ENCODE data around the gene CFAP46. TPM values are rescaled to one million over a fixed set of nuclear protein-coding genes. Genes with fewer than 3 reads are reported as not detected.

CFAP46 gene
- total RNA-seq, 1 donor from 2014 or later: 1.3 TPM

GRCh38 chr10:132977807-132978206, 35.4 kb upstream of the CFAP46 start:
- no peaks in the 10 kb centered on the region for H3K4me1 ChIP-seq (ENCODE audit: insufficient read depth, low read length)
- H3K4me3 Mint-ChIP-seq (ENCODE audit: unreplicated experiment): no peak overlapping the region
- no peak for TF ChIP-seq EZH2 (IDR thresholded peaks at IDR 0.05; ENCODE audit: insufficient read depth, low read length)
- no peak overlapping the region for H3K27ac ChIP-seq (ENCODE audit: low read depth, low read length)
- H3K36me3 ChIP-seq (ENCODE audit: insufficient read depth, low read length): no peaks in the 10 kb centered on the region
- no peak overlapping the region for H3K27ac Mint-ChIP-seq (ENCODE audit: unreplicated experiment)
- FAIRE-seq: no peak
- no peak overlapping the region for H3K9ac ChIP-seq (ENCODE audit: low read length)
- peaks cover 70% of the 10 kb centered on the region for H3K27me3 Mint-ChIP-seq (ENCODE audit: low read depth, unreplicated experiment)
- H3K4me1 Mint-ChIP-seq (ENCODE audit: low read depth, unreplicated experiment): no peaks in the 10 kb centered on the region
- H3K36me3 Mint-ChIP-seq (ENCODE audit: low read depth, unreplicated experiment): no peaks in the 10 kb centered on the region
- no peaks in the 10 kb centered on the region for H3K79me2 ChIP-seq (ENCODE audit: insufficient read depth, low read length)
- H3K27me3 ChIP-seq (ENCODE audit: insufficient read depth, low read length): no peaks in the 10 kb centered on the region
- no peaks in the 10 kb centered on the region for H3K9me3 ChIP-seq (ENCODE audit: insufficient read depth, low read depth, low read length)
- DNase-seq (ENCODE audit: low read depth): no peak
- H3K4me2 ChIP-seq (ENCODE audit: low read length): no peak overlapping the region
- no peak overlapping the region for H3K4me3 ChIP-seq (ENCODE audit: insufficient read depth, low read depth, low read length)
- no peaks in the 10 kb centered on the region for H4K20me1 ChIP-seq (ENCODE audit: insufficient read depth, low read length)
- no peaks in the 10 kb centered on the region for H3K9me3 Mint-ChIP-seq (ENCODE audit: unreplicated experiment)
- no peak overlapping the region for H2AFZ ChIP-seq (ENCODE audit: low read depth, low read length)

- H4K20me1 ChIP-seq (ENCODE audit: insufficient read depth, low read length): no peaks in the 10 kb centered on the region
- no peaks in the 10 kb centered on the region for H3K4me1 ChIP-seq (ENCODE audit: insufficient read depth, low read length)
- no peak for TF ChIP-seq EZH2 (IDR thresholded peaks at IDR 0.05; ENCODE audit: insufficient read depth, low read length)
- TF ChIP-seq CTCF (IDR thresholded peaks at IDR 0.05; ENCODE audit: insufficient read depth, low read depth, low read length): no peak
- no peak for DNase-seq (ENCODE audit: low read depth)
- H3K27me3 ChIP-seq (ENCODE audit: insufficient read depth, low read length): no peaks in the 10 kb centered on the region
- H2AFZ ChIP-seq (ENCODE audit: low read depth, low read length): no peak overlapping the region
- no peaks in the 10 kb centered on the region for H3K79me2 ChIP-seq (ENCODE audit: insufficient read depth, low read length)
- H3K36me3 Mint-ChIP-seq (ENCODE audit: low read depth, unreplicated experiment): no peaks in the 10 kb centered on the region
- H3K4me1 Mint-ChIP-seq (ENCODE audit: low read depth, unreplicated experiment): no peaks in the 10 kb centered on the region
- no peak overlapping the region for H3K9ac ChIP-seq (ENCODE audit: low read length)
- no peak overlapping the region for H3K27ac ChIP-seq (ENCODE audit: low read depth, low read length)
- H3K36me3 ChIP-seq (ENCODE audit: insufficient read depth, low read length): no peaks in the 10 kb centered on the region
- peaks cover 70% of the 10 kb centered on the region for H3K27me3 Mint-ChIP-seq (ENCODE audit: low read depth, unreplicated experiment)
- no peaks in the 10 kb centered on the region for H3K9me3 ChIP-seq (ENCODE audit: insufficient read depth, low read depth, low read length)
- H3K27ac Mint-ChIP-seq (ENCODE audit: unreplicated experiment): no peak overlapping the region
- no peaks in the 10 kb centered on the region for H3K9me3 Mint-ChIP-seq (ENCODE audit: unreplicated experiment)
- FAIRE-seq: no peak
- H3K4me3 ChIP-seq (ENCODE audit: insufficient read depth, low read depth, low read length): no peak overlapping the region
- H3K4me2 ChIP-seq (ENCODE audit: low read length): no peak overlapping the region
- H3K4me3 Mint-ChIP-seq (ENCODE audit: unreplicated experiment): no peak overlapping the region
These were observed 34.7 kb upstream of the CFAP46 start for GRCh38 chr10:132977076-132977475.

- no peaks in the 10 kb centered on the region for H3K27me3 ChIP-seq (ENCODE audit: insufficient read depth, low read length)
- H3K79me2 ChIP-seq (ENCODE audit: insufficient read depth, low read length): no peaks in the 10 kb centered on the region
- FAIRE-seq (peak; percentile 29), DNase-seq (ENCODE audit: low read depth) (no peak)
- no peak overlapping the region for H3K27ac Mint-ChIP-seq (ENCODE audit: unreplicated experiment)
- no peaks in the 10 kb centered on the region for H3K36me3 ChIP-seq (ENCODE audit: insufficient read depth, low read length)
- no peaks in the 10 kb centered on the region for H3K4me1 ChIP-seq (ENCODE audit: insufficient read depth, low read length)
- H3K4me2 ChIP-seq (ENCODE audit: low read length): no peak overlapping the region
- H3K27me3 Mint-ChIP-seq (ENCODE audit: low read depth, unreplicated experiment): peaks cover 73% of the 10 kb centered on the region
- TF ChIP-seq CTCF (IDR thresholded peaks at IDR 0.05; ENCODE audit: insufficient read depth, low read depth, low read length) (no peak), EZH2 (IDR thresholded peaks at IDR 0.05; ENCODE audit: insufficient read depth, low read length) (no peak)
- H3K27ac ChIP-seq (ENCODE audit: low read depth, low read length): no peak overlapping the region
- no peaks in the 10 kb centered on the region for H3K9me3 ChIP-seq (ENCODE audit: insufficient read depth, low read depth, low read length)
- H3K36me3 Mint-ChIP-seq (ENCODE audit: low read depth, unreplicated experiment): no peaks in the 10 kb centered on the region
- H3K4me1 Mint-ChIP-seq (ENCODE audit: low read depth, unreplicated experiment): peaks cover 3% of the 10 kb centered on the region
- no peak overlapping the region for H2AFZ ChIP-seq (ENCODE audit: low read depth, low read length)
- H3K9me3 Mint-ChIP-seq (ENCODE audit: unreplicated experiment): no peaks in the 10 kb centered on the region
- no peak overlapping the region for H3K4me3 ChIP-seq (ENCODE audit: insufficient read depth, low read depth, low read length)
- H3K9ac ChIP-seq (ENCODE audit: low read length): no peak overlapping the region
- no peak overlapping the region for H3K4me3 Mint-ChIP-seq (ENCODE audit: unreplicated experiment)
- no peaks in the 10 kb centered on the region for H4K20me1 ChIP-seq (ENCODE audit: insufficient read depth, low read length)
These were observed 33.7 kb upstream of the CFAP46 start for GRCh38 chr10:132975831-132976682.

Data from astrocyte (in vitro differentiated cells and primary cell).